Neuronal stem cell (in vitro differentiated cells): ENCODE data around the gene IER5.
A peak's percentile ranks its signal among the peaks of the same experiment; 100 is the strongest.
"Not testable (repeated sequence)": the region's sequence is repeated elsewhere in the genome, so short reads cannot be mapped to it uniquely, and the experiment has no call there.

Experiments used
- DNase-seq: peaks from one replicate; pipeline ENCODE4 v3.0.0-alpha.2; 2013; ENCODE audit warnings: low spot score
- H2AFZ ChIP-seq: one replicate; pipeline ENCODE4 v1.6.1; 2013; ENCODE audit warnings: mild to moderate bottlenecking, low read length, inconsistent platforms
- H2AK5ac ChIP-seq: 2 replicates; pipeline ENCODE4 v1.6.1; 2013; ENCODE audit warnings: low read depth, mild to moderate bottlenecking, inconsistent platforms, low read length, moderate library complexity, mixed read lengths
- H2BK120ac ChIP-seq: 2 replicates; pipeline ENCODE4 v1.6.1; 2013; ENCODE audit warnings: low read depth, mild to moderate bottlenecking, inconsistent platforms, low read length, moderate library complexity, mixed read lengths
- H2BK12ac ChIP-seq: one replicate; pipeline ENCODE4 v1.6.1; 2013; ENCODE audit warnings: low read length, inconsistent platforms
- H2BK15ac ChIP-seq: 2 replicates; pipeline ENCODE4 v1.6.1; 2013; ENCODE audit warnings: mild to moderate bottlenecking, low read length, inconsistent platforms, mixed read lengths
- H2BK5ac ChIP-seq: one replicate; pipeline ENCODE4 v1.6.1; 2013; ENCODE audit warnings: inconsistent platforms, mild to moderate bottlenecking, low read length, moderate library complexity
- H3K14ac ChIP-seq: one replicate; pipeline ENCODE4 v1.6.1; 2013; ENCODE audit warnings: low read length, inconsistent platforms
- H3K18ac ChIP-seq: 2 replicates; pipeline ENCODE4 v1.6.1; 2013; ENCODE audit warnings: low read length, inconsistent platforms
- H3K23ac ChIP-seq: 2 replicates; pipeline ENCODE4 v1.6.1; 2013; ENCODE audit warnings: low read depth, mild to moderate bottlenecking, mixed read lengths, low read length, inconsistent platforms; ENCODE audit not compliant: poor library complexity
- H3K27ac ChIP-seq: replicated peaks from 3 replicates; pipeline ENCODE4 v1.5.1; 2013; ENCODE audit warnings: low read length, inconsistent platforms
- H3K27me3 ChIP-seq, 3 experiments: 2 replicates each; pipeline ENCODE4 v1.6.1; 2013; ENCODE audit warnings: low read length in 3 of 3, mild to moderate bottlenecking in 2 of 3, inconsistent platforms in 1 of 3, low read depth in 1 of 3, mixed read lengths in 1 of 3, moderate library complexity in 1 of 3; ENCODE audit not compliant: control insufficient read depth in 3 of 3, insufficient read depth in 3 of 3
- H3K36me3 ChIP-seq, 2 donors: replicated peaks in 1 of 2; 2 replicates each; pipeline ENCODE4 v1.6.1; 2013; ENCODE audit warnings: low read length in 2 of 2; ENCODE audit not compliant: control insufficient read depth in 2 of 2, insufficient read depth in 2 of 2
- H3K4ac ChIP-seq: 2 replicates; pipeline ENCODE4 v1.6.1; 2013; ENCODE audit warnings: inconsistent platforms, mild to moderate bottlenecking, low read length, moderate library complexity
- H3K4me1 ChIP-seq, 2 donors: 1 replicate in 1 of 2; 2 replicates in 1 of 2; pipeline ENCODE4 v1.6.1; 2013; ENCODE audit warnings: low read length in 2 of 2, low read depth in 1 of 2; ENCODE audit not compliant: control insufficient read depth in 2 of 2, insufficient read depth in 1 of 2
- H3K4me2 ChIP-seq: one replicate; pipeline ENCODE4 v1.6.1; 2013; ENCODE audit warnings: mild to moderate bottlenecking, low read length, inconsistent platforms; ENCODE audit not compliant: insufficient read depth, poor library complexity, severe bottlenecking
- H3K4me3 ChIP-seq, 2 donors: 2 replicates each; pipeline ENCODE4 v1.5.1; 2013; ENCODE audit warnings: low read length in 2 of 2, mild to moderate bottlenecking in 2 of 2, inconsistent platforms in 1 of 2, moderate library complexity in 1 of 2
- H3K79me1 ChIP-seq: one replicate; pipeline ENCODE4 v1.6.1; 2013; ENCODE audit warnings: low read depth, mild to moderate bottlenecking, inconsistent platforms, low read length, moderate library complexity
- H3K9ac ChIP-seq: one replicate; pipeline ENCODE4 v1.6.1; 2013; ENCODE audit warnings: mild to moderate bottlenecking, low read depth, low read length, inconsistent platforms; ENCODE audit not compliant: poor library complexity
- H3K9me3 ChIP-seq, 2 donors: replicated peaks in 1 of 2; 2 replicates each; pipeline versions ENCODE3 to v1.6.1; 2013; ENCODE audit warnings: low read length in 2 of 2, mild to moderate bottlenecking in 2 of 2, inconsistent platforms in 1 of 2, low read depth in 1 of 2, mixed read lengths in 1 of 2, moderate library complexity in 1 of 2; ENCODE audit not compliant: control insufficient read depth in 2 of 2, insufficient read depth in 1 of 2
- H4K8ac ChIP-seq: one replicate; pipeline ENCODE4 v1.6.1; 2013; ENCODE audit warnings: low read depth, mild to moderate bottlenecking, inconsistent platforms, low read length, moderate library complexity
- H4K91ac ChIP-seq: one replicate; pipeline ENCODE4 v1.6.1; 2013; ENCODE audit warnings: low read length, low read depth, mild to moderate bottlenecking, inconsistent platforms; ENCODE audit not compliant: poor library complexity
- WGBS, 2 donors: extraction: QIAGEN DNeasy Blood & Tissue Kit; methylation state at CpG; one replicate each; pipeline ENCODE4 v1.1.7; 2013; ENCODE audit warnings: missing lambda C conversion rate in 2 of 2, mixed read lengths in 1 of 2; ENCODE audit not compliant: insufficient read length in 2 of 2, insufficient replicate concordance in 1 of 2; ENCODE audit errors: extremely low coverage in 2 of 2; 5-methylcytosine and 5-hydroxymethylcytosine counted together

The IER5 gene

GRCh38 chr1:181115971-181116370, 27.5 kb downstream of the IER5 start:
- not testable (repeated sequence) for H2AFZ ChIP-seq, H3K4me2 ChIP-seq, H2BK15ac ChIP-seq, H3K9me3 ChIP-seq, H3K9ac ChIP-seq, H2AK5ac ChIP-seq, H2BK12ac ChIP-seq, DNase-seq, H3K79me1 ChIP-seq, H4K8ac ChIP-seq, H3K27ac ChIP-seq, H3K27me3 ChIP-seq, H3K4me3 ChIP-seq, H3K4ac ChIP-seq, H4K91ac ChIP-seq, H2BK5ac ChIP-seq, H3K23ac ChIP-seq, H3K18ac ChIP-seq, H3K14ac ChIP-seq, H3K36me3 ChIP-seq, H2BK120ac ChIP-seq
- WGBS, 2 donors: no CpG with 5 or more reads among the region's 9 CpGs
- H3K4me1 ChIP-seq: peaks cover 20 to 31% of the 10 kb centered on the region in 2 donors

- Histone ChIP-seq H2BK12ac (no peak overlapping the region), H3K36me3 (no peaks in the 10 kb centered on the region), H2AK5ac (no peak overlapping the region), H3K4me1 (peaks cover 20 to 31% of the 10 kb centered on the region in 2 donors), H3K79me1 (no peaks in the 10 kb centered on the region), H3K23ac (no peak overlapping the region), H3K4me2 (no peak overlapping the region), H3K4me3 (no peak overlapping the region), H2BK120ac (no peak overlapping the region), H4K8ac (no peak overlapping the region), H3K18ac (no peak overlapping the region), H3K14ac (no peak overlapping the region), H3K27me3 (peaks cover 0 to 9% (median 0%) of the 10 kb centered on the region in 3 experiments), H3K4ac (no peak overlapping the region), H2BK15ac (no peak overlapping the region), H2AFZ (no peak overlapping the region), H3K27ac (no peak overlapping the region), H3K9me3 (peaks cover 0 to 6% of the 10 kb centered on the region in 2 donors), H2BK5ac (no peak overlapping the region), H4K91ac (no peak overlapping the region), H3K9ac (no peak overlapping the region)
- no peak for DNase-seq
- no CpG with 5 or more reads among the region's 3 CpGs for WGBS, 2 donors
Measured at GRCh38 chr1:181116819-181117390, 28.4 kb downstream of the IER5 start.

- Histone ChIP-seq H3K36me3 (no peaks in the 10 kb centered on the region), H2BK12ac (peak overlapping the region; percentile 70), H2BK5ac (no peak overlapping the region), H3K4me3 (no peak overlapping the region), H3K27me3 (peaks cover 0 to 16% (median 0%) of the 10 kb centered on the region in 3 experiments), H3K9ac (no peak overlapping the region), H4K91ac (no peak overlapping the region), H3K14ac (no peak overlapping the region), H3K18ac (peak overlapping the region; percentile 5), H3K4ac (no peak overlapping the region), H3K79me1 (no peaks in the 10 kb centered on the region), H3K9me3 (peaks cover 0 to 6% of the 10 kb centered on the region in 2 donors), H2BK15ac (no peak overlapping the region), H2AFZ (no peak overlapping the region), H2BK120ac (no peak overlapping the region), H2AK5ac (peak overlapping the region; percentile 8), H3K4me1 (peaks cover 20 to 26% of the 10 kb centered on the region in 2 donors), H3K27ac (peak overlapping the region; percentile 2), H4K8ac (no peak overlapping the region), H3K23ac (no peak overlapping the region), H3K4me2 (no peak overlapping the region)
- WGBS, 2 donors: no CpG with 5 or more reads among the region's 9 CpGs
- no peak for DNase-seq
Measured at GRCh38 chr1:181117648-181118449, 29.3 kb downstream of the IER5 start.
